AG09319 (cell line): ENCODE data around the gene PCDH1.
"Not testable (repeated sequence)": the region's sequence is repeated elsewhere in the genome, so short reads cannot be mapped to it uniquely, and the experiment has no call there.

Source experiments
- DNase-seq: peaks from one replicate; pipeline ENCODE4 v3.0.0-alpha.2; 2010; ENCODE audit warnings: low read depth; ENCODE audit errors: extremely low read depth
- TF ChIP-seq, protein P1 (sequence below): IDR thresholded peaks from 2 replicates; pipeline ENCODE4 v1.5.1; 2011; ENCODE audit warnings: low read depth, mild to moderate bottlenecking, inconsistent platforms, low read length, moderate library complexity

PCDH1 gene

GRCh38 chr5:141825791-141826560 is 52.2 kb downstream of the PCDH1 start:
- DNase-seq, result no peak
- TF ChIP-seq, protein P1, sequence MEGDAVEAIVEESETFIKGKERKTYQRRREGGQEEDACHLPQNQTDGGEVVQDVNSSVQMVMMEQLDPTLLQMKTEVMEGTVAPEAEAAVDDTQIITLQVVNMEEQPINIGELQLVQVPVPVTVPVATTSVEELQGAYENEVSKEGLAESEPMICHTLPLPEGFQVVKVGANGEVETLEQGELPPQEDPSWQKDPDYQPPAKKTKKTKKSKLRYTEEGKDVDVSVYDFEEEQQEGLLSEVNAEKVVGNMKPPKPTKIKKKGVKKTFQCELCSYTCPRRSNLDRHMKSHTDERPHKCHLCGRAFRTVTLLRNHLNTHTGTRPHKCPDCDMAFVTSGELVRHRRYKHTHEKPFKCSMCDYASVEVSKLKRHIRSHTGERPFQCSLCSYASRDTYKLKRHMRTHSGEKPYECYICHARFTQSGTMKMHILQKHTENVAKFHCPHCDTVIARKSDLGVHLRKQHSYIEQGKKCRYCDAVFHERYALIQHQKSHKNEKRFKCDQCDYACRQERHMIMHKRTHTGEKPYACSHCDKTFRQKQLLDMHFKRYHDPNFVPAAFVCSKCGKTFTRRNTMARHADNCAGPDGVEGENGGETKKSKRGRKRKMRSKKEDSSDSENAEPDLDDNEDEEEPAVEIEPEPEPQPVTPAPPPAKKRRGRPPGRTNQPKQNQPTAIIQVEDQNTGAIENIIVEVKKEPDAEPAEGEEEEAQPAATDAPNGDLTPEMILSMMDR, result peak; percentile 10

- TF ChIP-seq, protein P1, result no peak
- DNase-seq, result no peak
Observed at GRCh38 chr5:141825241-141825671, 53.0 kb downstream of the PCDH1 start.

DNA sequence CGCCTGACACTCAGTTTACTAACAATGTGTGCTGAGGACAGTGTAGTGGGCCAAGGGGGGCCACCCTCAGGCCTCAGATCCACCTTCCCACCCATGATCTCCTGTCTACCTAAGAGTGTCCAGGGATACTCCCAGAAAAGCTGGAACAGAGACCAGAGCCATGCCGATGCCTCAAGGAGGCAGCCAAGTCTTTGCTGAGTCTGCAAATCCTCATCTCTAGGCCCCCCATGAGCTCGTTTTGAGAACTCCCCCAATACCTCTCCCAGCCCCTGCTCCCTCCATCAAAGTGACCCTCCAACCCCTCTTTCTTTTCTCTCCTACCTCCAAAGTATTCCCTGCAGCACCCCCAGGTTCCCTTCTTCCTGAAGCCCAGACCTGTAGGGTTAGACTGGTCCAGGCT is 53.5 kb downstream of the PCDH1 start:
- no peak for DNase-seq
- TF ChIP-seq, protein P1, result no peak

GRCh38 chr5:141823056-141823455 is 55.2 kb downstream of the PCDH1 start:
- no peak for DNase-seq
- TF ChIP-seq, protein P1, result no peak

DNA sequence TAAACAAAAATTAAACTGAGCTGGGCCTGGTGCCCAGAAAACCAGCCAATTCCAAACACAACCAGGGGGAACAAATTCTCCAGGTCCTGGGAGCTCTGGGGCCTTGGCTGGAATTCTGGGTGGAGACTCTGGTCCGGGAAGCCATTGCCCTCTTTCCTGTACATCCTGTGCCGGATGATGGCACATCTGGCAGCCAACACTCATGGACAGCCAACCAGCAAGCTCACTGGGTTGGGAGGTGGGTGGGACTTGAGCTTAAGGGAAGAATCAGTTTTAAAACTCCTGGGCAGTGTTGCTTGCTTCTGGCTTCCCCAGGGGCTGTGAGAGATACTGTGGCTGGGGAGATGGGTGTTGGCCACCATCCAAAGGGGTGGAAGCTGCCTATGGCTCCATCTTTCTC is 56.1 kb downstream of the PCDH1 start:
- peak; percentile 28 for DNase-seq
- TF ChIP-seq, protein P1, result no peak

DNA sequence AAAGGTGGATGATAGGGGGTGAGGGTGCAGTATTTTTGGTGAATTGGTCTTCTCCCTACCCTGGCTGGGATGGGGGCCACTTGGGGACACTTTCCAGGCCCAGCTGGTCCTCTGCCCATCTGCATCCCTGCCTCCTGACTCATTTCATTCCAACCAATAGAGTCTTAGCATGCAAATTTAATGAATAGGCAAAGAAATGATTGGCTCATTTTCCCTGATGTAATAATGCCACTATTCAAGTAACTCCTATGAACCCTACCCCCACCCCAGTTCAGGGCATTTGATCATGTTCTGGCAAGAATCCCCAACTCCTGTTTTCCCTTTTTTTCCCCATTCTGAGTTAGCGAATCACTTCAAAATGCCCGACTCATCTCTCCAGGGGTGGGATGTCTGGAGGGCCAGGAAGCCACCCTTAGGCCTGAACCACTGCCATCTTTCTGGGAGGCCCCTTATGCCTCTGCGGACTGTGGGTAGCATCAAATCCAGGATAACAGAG is 56.7 kb downstream of the PCDH1 start:
- TF ChIP-seq, protein P1, result no peak
- DNase-seq, result peak; percentile 93

DNA sequence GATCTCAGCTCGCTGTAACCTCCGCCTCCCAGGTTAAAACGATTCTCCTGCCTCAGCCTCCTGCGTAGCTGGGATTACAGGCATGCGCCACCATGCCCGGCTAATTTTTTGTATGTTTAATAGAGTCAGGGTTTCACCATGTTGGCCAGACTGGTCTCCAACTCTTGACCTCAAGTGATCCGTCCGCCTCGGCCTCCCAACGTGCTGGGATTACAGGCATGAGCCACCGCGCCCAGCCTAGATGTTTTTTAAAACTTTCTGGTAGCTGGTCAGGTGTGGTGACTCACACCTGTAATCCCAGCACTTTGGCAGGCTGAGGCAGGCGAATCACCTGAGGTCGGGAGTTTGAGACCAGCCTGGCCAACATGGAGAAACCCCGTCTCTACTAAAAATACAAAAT is 57.5 kb downstream of the PCDH1 start:
- not testable (repeated sequence) for DNase-seq

DNA sequence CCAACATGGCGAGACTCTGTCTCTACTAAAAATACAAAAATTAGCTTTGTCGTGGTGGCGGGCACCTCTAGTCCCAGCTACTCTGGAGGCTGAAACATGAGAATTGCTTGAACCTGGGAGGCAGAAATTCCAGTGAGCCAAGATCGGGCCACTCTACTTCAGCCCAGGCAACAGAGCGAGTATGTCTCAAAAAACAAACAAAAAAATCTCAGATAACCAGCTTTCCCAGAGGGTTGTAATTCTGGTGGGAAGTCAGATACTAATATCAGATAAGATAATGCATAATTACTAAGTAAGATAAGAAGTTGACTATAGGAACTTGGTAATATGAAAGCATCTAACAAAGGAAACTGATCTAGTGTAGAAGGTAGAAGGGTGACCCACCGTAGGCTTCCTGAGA is 60.6 kb downstream of the PCDH1 start:
- no peak for DNase-seq
- TF ChIP-seq, protein P1, result no peak
